Karpas-422 (cell line): ENCODE data around the gene SYNGR4. TPM values are rescaled to one million over a fixed set of nuclear protein-coding genes. Genes with fewer than 3 reads are reported as not detected.
A peak's percentile ranks its signal among the peaks of the same experiment; 100 is the strongest.

Experiments used
- DNase-seq: peaks from one replicate; pipeline ENCODE4 v3.0.0-alpha.2; 2015
- H2AFZ ChIP-seq: fragments of 200-600 bp; sonication (generic); 2 replicates; pipeline ENCODE4 v1.6.1; 2014; ENCODE audit warnings: antibody characterized with exemption, low read length, mixed read lengths
- H3K27ac ChIP-seq: fragments of 200-600 bp; sonication (generic); 2 replicates; pipeline ENCODE4 v1.5.1; 2014; ENCODE audit warnings: mild to moderate bottlenecking, low read length, moderate library complexity
- H3K27me3 ChIP-seq: fragments of 200-600 bp; sonication (generic); 2 replicates; pipeline ENCODE4 v1.6.1; 2014; ENCODE audit warnings: low read length, mixed read lengths
- H3K36me3 ChIP-seq: fragments of 200-600 bp; sonication (generic); 2 replicates; pipeline ENCODE4 v1.6.1; 2014; ENCODE audit warnings: low read length, mixed read lengths; ENCODE audit not compliant: insufficient read depth
- H3K4me1 ChIP-seq: fragments of 200-600 bp; sonication (generic); 2 replicates; pipeline ENCODE4 v1.6.1; 2014; ENCODE audit warnings: mild to moderate bottlenecking, low read length, mixed read lengths
- H3K4me2 ChIP-seq: fragments of 200-600 bp; sonication (generic); 2 replicates; pipeline ENCODE4 v1.6.1; 2014; ENCODE audit warnings: low read length, low read depth, mild to moderate bottlenecking; ENCODE audit not compliant: poor library complexity, severe bottlenecking
- H3K4me3 ChIP-seq: fragments of 200-600 bp; sonication (generic); 2 replicates; pipeline ENCODE4 v1.5.1; 2014; ENCODE audit warnings: mild to moderate bottlenecking, antibody characterized with exemption, low read length, mixed read lengths
- H3K79me2 ChIP-seq: fragments of 200-600 bp; sonication (generic); 2 replicates; pipeline ENCODE4 v1.6.1; 2014; ENCODE audit warnings: mild to moderate bottlenecking, low read length, mixed read lengths
- H3K9ac ChIP-seq: fragments of 200-600 bp; sonication (generic); 2 replicates; pipeline ENCODE4 v1.6.0; 2014; ENCODE audit warnings: low read length
- H3K9me2 ChIP-seq: fragments of 200-600 bp; sonication (generic), shearing (Covaris generic); replicated peaks from 2 replicates; pipeline ENCODE4 v1.6.0; 2014; ENCODE audit warnings: mild to moderate bottlenecking, low read length, moderate library complexity; ENCODE audit not compliant: insufficient read depth
- H3K9me3 ChIP-seq: fragments of 300-700, 200-600 bp; sonication (generic); 2 replicates; pipeline ENCODE4 v1.6.1; 2014; ENCODE audit warnings: low read length, mixed read lengths
- H4K20me1 ChIP-seq: fragments of 200-600 bp; sonication (generic); 2 replicates; pipeline ENCODE4 v1.6.1; 2014; ENCODE audit warnings: mild to moderate bottlenecking, antibody characterized with exemption, low read length, low read depth; ENCODE audit not compliant: insufficient read depth
- total RNA-seq: library from RNA; depleted of rRNA; stranded (reverse); fragments of >200 nt; shearing (Covaris generic); gene quantifications from 2 replicates; pipeline ENCODE4 v1.2.3, GENCODE V29; 2014; ENCODE audit warnings: low replicate concordance

SYNGR4 gene
- total RNA-seq, 1 experiment from 2014 or later = not detected

DNA sequence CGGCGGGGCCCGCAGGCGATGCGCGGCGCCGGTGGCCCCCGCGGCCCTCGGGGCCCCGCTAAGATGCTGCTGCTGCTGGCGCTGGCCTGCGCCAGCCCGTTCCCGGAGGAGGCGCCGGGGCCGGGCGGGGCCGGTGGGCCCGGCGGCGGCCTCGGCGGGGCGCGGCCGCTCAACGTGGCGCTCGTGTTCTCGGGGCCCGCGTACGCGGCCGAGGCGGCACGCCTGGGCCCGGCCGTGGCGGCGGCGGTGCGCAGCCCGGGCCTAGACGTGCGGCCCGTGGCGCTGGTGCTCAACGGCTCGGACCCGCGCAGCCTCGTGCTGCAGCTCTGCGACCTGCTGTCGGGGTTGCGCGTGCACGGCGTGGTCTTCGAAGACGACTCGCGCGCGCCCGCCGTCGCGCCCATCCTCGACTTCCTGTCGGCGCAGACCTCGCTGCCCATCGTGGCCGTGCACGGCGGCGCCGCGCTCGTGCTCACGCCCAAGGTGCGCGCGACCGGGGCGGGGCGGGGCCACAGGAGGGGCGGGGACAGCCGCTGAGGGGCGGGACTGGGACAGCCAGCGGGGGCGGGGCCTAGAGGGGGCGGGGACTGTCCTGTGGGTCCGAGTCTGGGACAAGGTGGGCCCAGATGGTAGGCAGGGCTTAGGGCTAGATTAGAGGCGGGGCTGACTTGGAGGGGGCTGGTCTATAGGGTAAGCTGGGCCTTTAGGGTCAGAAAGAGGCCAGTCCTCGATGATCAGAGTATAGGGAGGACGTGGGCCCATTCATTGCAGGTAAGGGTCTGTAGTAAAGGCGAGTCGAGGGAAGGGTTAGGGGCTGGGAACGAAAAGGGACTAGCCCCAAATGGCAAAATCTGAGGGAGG lies 34.4 kb downstream of the SYNGR4 start:
- Histone ChIP-seq H3K4me3 (no peak overlapping the region), H2AFZ (no peak overlapping the region)

GRCh38 chr19:48400018-48400742 lies 36.0 kb downstream of the SYNGR4 start:
- Histone ChIP-seq H3K36me3 (no peaks in the 10 kb centered on the region), H3K27me3 (no peaks in the 10 kb centered on the region), H3K9ac (peak overlapping the region; percentile 21; the same call in 1 of the 2 replicates), H2AFZ (peak overlapping the region; percentile 70; the same call in 1 of the 2 replicates), H3K4me1 (peaks cover 6% of the 10 kb centered on the region), H3K27ac (no peak overlapping the region), H4K20me1 (no peaks in the 10 kb centered on the region), H3K4me3 (no peak overlapping the region), H3K4me2 (peak overlapping the region; percentile 38), H3K9me3 (no peaks in the 10 kb centered on the region), H3K9me2 (no peaks in the 10 kb centered on the region), H3K79me2 (no peaks in the 10 kb centered on the region)
- peak; percentile 73 for DNase-seq

More for the DNA sequence above, 34.4 kb downstream of the SYNGR4 start:
- no peaks in the 10 kb centered on the region for H3K79me2 ChIP-seq
- no peak overlapping the region for H3K27ac ChIP-seq
- H3K9ac ChIP-seq = no peak overlapping the region
- no peaks in the 10 kb centered on the region for H3K9me3 ChIP-seq
- no peaks in the 10 kb centered on the region for H3K27me3 ChIP-seq
- DNase-seq = peak; percentile 64
- H3K9me2 ChIP-seq = no peaks in the 10 kb centered on the region
- H3K36me3 ChIP-seq = no peaks in the 10 kb centered on the region
- no peak overlapping the region for H3K4me2 ChIP-seq
- no peaks in the 10 kb centered on the region for H4K20me1 ChIP-seq
- peaks cover 6% of the 10 kb centered on the region for H3K4me1 ChIP-seq

DNA sequence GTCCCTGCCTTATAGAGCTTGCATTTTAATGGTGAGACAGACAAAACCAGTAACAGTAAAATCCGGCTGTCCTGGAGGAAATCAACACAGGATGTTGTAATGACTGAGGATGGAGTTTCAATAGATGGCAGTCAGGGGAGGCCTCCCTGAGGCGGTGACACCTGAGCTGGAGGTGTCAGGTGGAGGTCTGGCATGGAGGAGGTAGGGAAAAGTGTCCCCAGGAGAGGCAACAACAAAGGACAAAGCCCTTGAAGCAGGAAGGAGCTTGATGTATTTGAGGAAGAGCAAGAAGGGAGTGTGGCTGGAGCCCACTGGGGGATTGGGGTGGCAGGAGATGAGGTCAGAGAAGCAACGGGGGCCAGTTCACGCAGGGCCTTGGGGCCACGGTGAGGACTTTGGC lies 37.1 kb downstream of the SYNGR4 start:
- DNase-seq = no peak
- peaks cover 6% of the 10 kb centered on the region for H3K4me1 ChIP-seq
- H3K4me3 ChIP-seq = no peak overlapping the region
- H3K9me2 ChIP-seq = no peaks in the 10 kb centered on the region
- H3K27ac ChIP-seq = no peak overlapping the region
- no peaks in the 10 kb centered on the region for H4K20me1 ChIP-seq
- no peak overlapping the region for H2AFZ ChIP-seq
- no peaks in the 10 kb centered on the region for H3K79me2 ChIP-seq
- no peak overlapping the region for H3K4me2 ChIP-seq
- H3K9ac ChIP-seq = no peak overlapping the region
- no peaks in the 10 kb centered on the region for H3K27me3 ChIP-seq
- no peaks in the 10 kb centered on the region for H3K36me3 ChIP-seq
- no peaks in the 10 kb centered on the region for H3K9me3 ChIP-seq

DNA sequence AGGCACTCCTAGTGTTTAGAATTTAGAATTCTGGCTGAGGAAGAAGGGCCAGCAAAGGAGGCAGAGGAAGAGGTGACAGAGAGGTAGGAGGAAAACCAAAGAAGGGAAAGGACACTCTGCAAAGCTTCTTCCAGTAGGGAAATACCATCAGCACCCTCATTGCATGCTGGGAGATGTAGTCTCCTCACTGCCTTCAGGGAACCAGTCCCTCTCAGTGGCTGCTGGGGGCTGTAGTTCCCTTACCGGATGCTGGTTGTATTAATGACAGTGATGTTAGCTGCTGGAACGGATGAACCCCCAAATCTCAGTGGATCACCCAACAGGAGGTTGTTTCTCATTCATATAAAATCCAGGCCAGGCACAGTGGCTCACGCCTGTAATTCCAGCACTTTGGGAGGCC lies 39.4 kb downstream of the SYNGR4 start:
- no peaks in the 10 kb centered on the region for H3K27me3 ChIP-seq
- no peaks in the 10 kb centered on the region for H3K9me2 ChIP-seq
- no peaks in the 10 kb centered on the region for H3K79me2 ChIP-seq
- H3K27ac ChIP-seq = no peak overlapping the region
- H3K9me3 ChIP-seq = no peaks in the 10 kb centered on the region
- no peaks in the 10 kb centered on the region for H4K20me1 ChIP-seq
- DNase-seq = peak; percentile 85
- H3K4me2 ChIP-seq = no peak overlapping the region
- H3K36me3 ChIP-seq = no peaks in the 10 kb centered on the region
- no peak overlapping the region for H3K4me3 ChIP-seq
- peak overlapping the region; percentile 94 for H2AFZ ChIP-seq
- peaks cover 6% of the 10 kb centered on the region for H3K4me1 ChIP-seq
- H3K9ac ChIP-seq = no peak overlapping the region

GRCh38 chr19:48405010-48405659 lies 41.0 kb downstream of the SYNGR4 start:
- H3K4me1 ChIP-seq = peaks cover 5% of the 10 kb centered on the region
- no peak overlapping the region for H3K4me3 ChIP-seq
- no peak overlapping the region for H2AFZ ChIP-seq
- no peaks in the 10 kb centered on the region for H4K20me1 ChIP-seq
- H3K9ac ChIP-seq = no peak overlapping the region
- H3K27me3 ChIP-seq = no peaks in the 10 kb centered on the region
- no peaks in the 10 kb centered on the region for H3K9me2 ChIP-seq
- H3K4me2 ChIP-seq = no peak overlapping the region
- H3K79me2 ChIP-seq = no peaks in the 10 kb centered on the region
- H3K9me3 ChIP-seq = no peaks in the 10 kb centered on the region
- H3K27ac ChIP-seq = no peak overlapping the region
- no peak for DNase-seq
- H3K36me3 ChIP-seq = no peaks in the 10 kb centered on the region

- DNase-seq = no peak
- H3K27ac ChIP-seq = no peak overlapping the region
- no peaks in the 10 kb centered on the region for H3K36me3 ChIP-seq
- no peak overlapping the region for H3K4me2 ChIP-seq
- H3K9ac ChIP-seq = no peak overlapping the region
- no peaks in the 10 kb centered on the region for H3K4me1 ChIP-seq
- no peaks in the 10 kb centered on the region for H3K9me2 ChIP-seq
- no peak overlapping the region for H3K4me3 ChIP-seq
- no peak overlapping the region for H2AFZ ChIP-seq
- H3K27me3 ChIP-seq = no peaks in the 10 kb centered on the region
- H3K79me2 ChIP-seq = no peaks in the 10 kb centered on the region
- H4K20me1 ChIP-seq = no peaks in the 10 kb centered on the region
- H3K9me3 ChIP-seq = no peaks in the 10 kb centered on the region
These were observed 41.7 kb downstream of the SYNGR4 start for GRCh38 chr19:48405850-48406249.

GRCh38 chr19:48413879-48414587 lies 49.9 kb downstream of the SYNGR4 start:
- Histone ChIP-seq H3K79me2 (no peaks in the 10 kb centered on the region), H4K20me1 (no peaks in the 10 kb centered on the region), H3K4me2 (no peak overlapping the region), H3K9me3 (no peaks in the 10 kb centered on the region), H2AFZ (no peak overlapping the region), H3K27ac (no peak overlapping the region), H3K4me3 (no peak overlapping the region), H3K9ac (no peak overlapping the region), H3K9me2 (no peaks in the 10 kb centered on the region), H3K36me3 (no peaks in the 10 kb centered on the region), H3K27me3 (no peaks in the 10 kb centered on the region), H3K4me1 (no peaks in the 10 kb centered on the region)
- no peak for DNase-seq
